H1 (cell line): ENCODE data around the gene WRAP73. TPM values are rescaled to one million over a fixed set of nuclear protein-coding genes. Genes with fewer than 3 reads are reported as not detected.

Experiments
- CBX8 ChIP-seq: fragments of 300-800, 300-1000 bp; sonication (generic); IDR thresholded peaks from 2 replicates; pipeline ENCODE4 v1.7.1; 2016; ENCODE audit warnings: low read depth, low read length, borderline replicate concordance
- CEBPB ChIP-seq: IDR thresholded peaks from 2 replicates; pipeline ENCODE4 v1.6.1; 2012; ENCODE audit warnings: low read depth, low read length
- CHD7 ChIP-seq: fragments of 300-600 bp; sonication (generic); IDR thresholded peaks from 2 replicates; pipeline ENCODE4 v1.7.1; 2012; ENCODE audit warnings: low read length, moderate library complexity, mild to moderate bottlenecking, inconsistent platforms; ENCODE audit not compliant: insufficient replicate concordance
- EZH2 ChIP-seq: fragments of 200-600 bp; sonication (generic); IDR thresholded peaks from 2 replicates; pipeline ENCODE4 v1.7.1; 2012; ENCODE audit warnings: low read depth, mild to moderate bottlenecking, moderate library complexity, low read length, inconsistent platforms; ENCODE audit not compliant: severe bottlenecking
- GABPA ChIP-seq: IDR thresholded peaks from 2 replicates; pipeline ENCODE4 v1.6.1; 2011; ENCODE audit warnings: mild to moderate bottlenecking, low read length, moderate library complexity, borderline replicate concordance; ENCODE audit not compliant: insufficient read depth
- HDAC6 ChIP-seq: IDR thresholded peaks from one replicate; pipeline ENCODE4 v1.7.1; 2012; ENCODE audit warnings: low read depth, mild to moderate bottlenecking, inconsistent platforms, low read length, moderate library complexity
- NRF1 ChIP-seq: IDR thresholded peaks from 2 replicates; pipeline ENCODE4 v1.6.1; 2011; ENCODE audit warnings: mild to moderate bottlenecking, low read depth, low read length, improper control_type of control experiment
- RNF2 ChIP-seq: fragments of 200-900, 300-1000 bp; sonication (generic); IDR thresholded peaks from 2 replicates; pipeline ENCODE4 v1.7.1; 2016; ENCODE audit warnings: borderline replicate concordance, low read depth, mild to moderate bottlenecking, antibody characterized with exemption, low read length; ENCODE audit not compliant: poor library complexity, severe bottlenecking; ENCODE audit errors: missing control alignments
- polyA plus RNA-seq, 7 experiments: library from polyadenylated mRNA; depleted of rRNA in 3 of 7; stranded (reverse) in 5 of 7; unstranded in 2 of 7; fragments of >200 nt in 5 of 7; fragments of 200-250 nt in 2 of 7; gene quantifications; 1 replicate in 5 of 7; 2 replicates in 1 of 7; 4 replicates in 1 of 7; pipeline versions ENCODE4 v1.2.1 to v1.2.3, GENCODE V29; 2011 to 2013; ENCODE audit warnings: missing spikeins in 2 of 7, mixed read lengths in 2 of 7
- total RNA-seq: library from RNA; stranded (reverse); fragmentation: NEBNext Ultra II Directional; extraction: Animal tissue kit (Norgen Biotek cat#: 25700); gene quantifications from 2 replicates; pipeline ENCODE4 v1.2.1, GENCODE V29; 2021
- TF ChIP-seq, protein P1 (sequence below): IDR thresholded peaks from 2 replicates; pipeline ENCODE4 v1.6.1; 2012; ENCODE audit warnings: low read length, inconsistent platforms

WRAP73 gene
- total and polyA plus RNA-seq, 2 of the 8 experiments (the other 6 are each of a cell fraction or from before 2014, with no cell fraction given) = 30.3 to 50.7 TPM

DNA sequence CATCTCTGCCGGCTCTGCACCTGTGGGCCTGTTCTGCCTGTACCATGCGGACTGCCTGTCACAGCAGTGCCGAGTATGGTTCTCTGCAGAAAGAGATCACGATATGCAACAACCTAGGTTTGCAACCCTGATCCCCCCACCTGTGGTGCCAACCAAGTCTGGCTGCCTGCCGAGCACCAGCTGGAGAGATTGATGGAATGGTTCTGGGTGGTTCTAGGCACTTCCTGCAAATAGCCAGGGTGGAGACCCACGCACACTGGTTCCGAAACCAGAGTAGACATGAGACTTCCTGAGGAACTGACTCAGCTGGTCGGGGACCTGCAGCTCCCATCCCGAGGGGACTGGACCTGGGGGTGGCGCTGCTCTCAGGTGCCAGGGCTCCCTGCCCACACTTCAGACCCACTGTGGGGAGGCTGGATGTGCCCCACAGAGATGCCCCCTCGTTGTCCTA lies 19.7 kb downstream of the WRAP73 start (continued):
- TF ChIP-seq EZH2 (no peak), NRF1 (no peak), HDAC6 (no peak), CBX8 (no peak), RNF2 (no peak), GABPA (no peak), CEBPB (no peak), CHD7 (no peak)
- TF ChIP-seq, protein P1, sequence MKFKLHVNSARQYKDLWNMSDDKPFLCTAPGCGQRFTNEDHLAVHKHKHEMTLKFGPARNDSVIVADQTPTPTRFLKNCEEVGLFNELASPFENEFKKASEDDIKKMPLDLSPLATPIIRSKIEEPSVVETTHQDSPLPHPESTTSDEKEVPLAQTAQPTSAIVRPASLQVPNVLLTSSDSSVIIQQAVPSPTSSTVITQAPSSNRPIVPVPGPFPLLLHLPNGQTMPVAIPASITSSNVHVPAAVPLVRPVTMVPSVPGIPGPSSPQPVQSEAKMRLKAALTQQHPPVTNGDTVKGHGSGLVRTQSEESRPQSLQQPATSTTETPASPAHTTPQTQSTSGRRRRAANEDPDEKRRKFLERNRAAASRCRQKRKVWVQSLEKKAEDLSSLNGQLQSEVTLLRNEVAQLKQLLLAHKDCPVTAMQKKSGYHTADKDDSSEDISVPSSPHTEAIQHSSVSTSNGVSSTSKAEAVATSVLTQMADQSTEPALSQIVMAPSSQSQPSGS = no peak
